HG02973 (cell line): ENCODE measurements around the gene B4GALT2.
A peak's percentile ranks its signal among the peaks of the same experiment; 100 is the strongest.

ENCODE experiments used
- ATAC-seq: cut with Tn5 transposase; IDR thresholded peaks from one replicate; pipeline ENCODE4 v1.9.1; 2021; ENCODE audit warnings: moderate library complexity; ENCODE audit not compliant: unreplicated experiment

Gene B4GALT2

DNA sequence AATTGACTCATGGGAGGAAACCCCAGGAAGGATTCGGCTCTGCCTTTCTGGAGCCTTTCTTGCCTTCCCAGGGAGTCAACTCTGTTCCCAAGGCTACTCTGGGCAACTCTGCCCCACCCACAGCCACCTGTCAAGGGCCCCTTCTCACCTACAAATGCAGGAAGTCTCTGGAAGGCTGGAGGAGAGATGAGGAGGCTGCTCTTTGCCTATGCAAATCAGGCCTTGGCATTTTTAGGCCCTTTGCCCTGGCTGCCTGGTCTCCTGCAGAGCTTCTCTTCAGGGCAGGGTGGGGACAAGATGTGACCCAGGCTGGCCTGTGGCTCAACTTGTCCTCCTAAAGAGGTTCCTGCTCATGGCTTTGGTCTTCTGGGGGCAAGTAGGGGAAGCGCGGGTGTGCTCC lies 46.8 kb downstream of the B4GALT2 start:
- ATAC-seq = no peak

DNA sequence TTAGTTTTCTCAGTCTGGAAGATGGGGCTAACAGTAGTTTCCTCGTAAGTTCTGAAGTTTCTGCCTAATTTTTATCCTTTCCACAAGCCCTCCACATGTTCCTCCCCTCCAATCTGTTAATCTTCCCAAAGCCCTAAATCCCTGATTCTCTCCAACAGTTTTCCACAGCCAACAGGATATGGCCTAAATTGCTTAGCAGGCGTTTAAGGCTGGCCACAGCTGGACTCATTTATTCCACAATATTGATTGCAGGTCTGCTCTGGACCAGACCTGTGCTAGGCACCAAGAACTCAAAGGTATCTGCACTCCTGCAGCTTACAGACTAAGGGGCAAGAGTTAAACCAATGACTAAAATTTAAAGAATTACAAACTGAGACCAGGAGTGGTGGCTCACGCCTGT lies 48.3 kb downstream of the B4GALT2 start:
- no peak for ATAC-seq

DNA sequence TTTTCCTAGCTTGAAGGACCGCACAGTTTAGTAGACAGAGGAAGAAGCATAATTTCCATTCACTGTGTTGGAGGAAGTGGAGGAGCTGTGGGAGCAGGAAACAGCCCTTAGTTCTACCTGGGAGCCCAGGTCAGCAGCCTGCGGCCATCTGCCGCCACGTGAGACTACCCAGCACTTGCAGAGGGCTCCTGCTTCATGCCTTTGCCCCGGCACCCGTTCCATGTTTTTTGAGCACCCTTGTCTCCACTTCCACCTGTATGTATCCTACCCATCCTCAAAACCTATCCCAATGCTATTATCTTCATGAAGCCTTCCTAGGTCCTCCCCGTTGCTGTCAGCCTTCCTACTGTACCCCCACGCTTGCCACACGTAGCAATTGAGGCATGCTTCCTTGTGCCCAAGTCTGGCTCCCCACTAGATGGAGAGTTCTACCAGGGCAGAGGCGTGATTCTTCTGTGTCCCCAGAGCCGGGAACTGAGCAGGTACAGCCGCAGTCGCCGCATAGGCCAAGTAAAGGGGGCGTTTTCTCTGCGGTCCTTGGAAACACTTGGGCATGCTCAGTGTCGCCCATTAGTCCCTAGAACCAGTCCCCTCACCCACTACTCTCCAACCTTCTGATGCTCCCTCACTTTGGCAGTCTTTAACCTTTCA lies 50.4 kb downstream of the B4GALT2 start:
- ATAC-seq = peak; percentile 13

DNA sequence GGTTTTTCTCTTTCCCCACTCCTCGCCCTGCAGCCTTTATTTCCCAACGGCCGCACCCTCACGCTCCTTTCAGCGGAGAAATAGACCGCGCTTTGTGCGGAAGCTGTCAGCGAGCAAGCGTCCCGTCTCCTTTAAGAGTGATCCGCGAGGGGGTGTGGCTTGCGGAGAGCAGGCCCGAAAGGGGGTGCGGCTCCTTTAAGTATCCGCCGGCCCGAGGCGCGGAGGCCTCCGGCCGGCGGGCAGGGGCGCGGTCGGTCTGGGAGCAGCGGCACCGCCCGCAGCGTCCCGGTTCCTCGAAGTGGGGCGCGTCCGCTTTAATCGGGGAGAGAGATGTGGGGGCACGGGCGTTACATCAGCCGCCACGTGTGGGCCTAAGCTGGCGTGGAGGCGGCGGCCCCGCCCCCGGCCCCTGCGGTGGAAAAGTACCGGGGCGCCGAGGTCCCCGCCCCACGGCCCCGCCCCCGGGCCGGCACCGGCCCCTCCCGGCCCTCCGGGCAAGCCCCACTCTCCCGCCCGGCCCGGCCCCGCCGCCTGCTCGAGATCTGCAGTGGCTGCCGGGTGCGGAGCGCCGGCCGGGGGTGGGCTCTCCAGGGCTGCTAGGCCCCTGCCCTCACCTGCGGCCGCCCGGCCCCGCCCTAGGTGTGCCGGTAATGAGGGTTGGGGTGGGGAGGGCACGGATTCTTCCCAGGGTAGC lies 51.0 kb downstream of the B4GALT2 start:
- peak; percentile 84 for ATAC-seq

DNA sequence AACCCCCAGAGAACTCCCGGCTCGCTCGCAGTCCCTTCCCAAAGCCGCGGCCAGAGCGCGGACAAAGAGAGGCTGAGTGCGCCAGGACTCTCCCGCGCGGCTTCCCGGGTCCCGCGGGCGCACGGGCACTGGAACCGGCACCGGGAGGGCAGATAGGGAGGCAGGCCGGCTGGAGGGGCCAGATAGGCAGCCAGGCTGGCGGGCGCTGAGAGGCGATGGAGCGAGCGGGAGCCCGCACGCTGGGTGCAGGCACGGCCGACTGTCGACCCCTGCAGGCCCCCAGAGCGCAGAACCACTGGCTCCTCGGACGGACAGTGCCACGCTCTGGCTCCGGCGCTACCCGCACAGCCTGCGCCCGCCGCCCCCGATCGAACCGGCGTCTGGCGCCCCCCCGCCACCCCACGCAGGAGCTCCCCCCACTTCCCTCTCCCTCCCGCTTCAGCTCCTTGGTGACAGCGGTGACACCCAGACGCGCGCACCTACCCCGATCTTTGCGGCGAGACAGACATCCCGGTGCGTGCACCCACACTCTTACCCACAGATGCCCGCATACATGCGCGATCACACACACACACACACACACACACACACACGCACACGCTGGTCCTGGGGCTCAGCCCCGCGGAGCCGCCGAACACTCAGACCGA lies 51.7 kb downstream of the B4GALT2 start:
- ATAC-seq = peak; percentile 20

DNA sequence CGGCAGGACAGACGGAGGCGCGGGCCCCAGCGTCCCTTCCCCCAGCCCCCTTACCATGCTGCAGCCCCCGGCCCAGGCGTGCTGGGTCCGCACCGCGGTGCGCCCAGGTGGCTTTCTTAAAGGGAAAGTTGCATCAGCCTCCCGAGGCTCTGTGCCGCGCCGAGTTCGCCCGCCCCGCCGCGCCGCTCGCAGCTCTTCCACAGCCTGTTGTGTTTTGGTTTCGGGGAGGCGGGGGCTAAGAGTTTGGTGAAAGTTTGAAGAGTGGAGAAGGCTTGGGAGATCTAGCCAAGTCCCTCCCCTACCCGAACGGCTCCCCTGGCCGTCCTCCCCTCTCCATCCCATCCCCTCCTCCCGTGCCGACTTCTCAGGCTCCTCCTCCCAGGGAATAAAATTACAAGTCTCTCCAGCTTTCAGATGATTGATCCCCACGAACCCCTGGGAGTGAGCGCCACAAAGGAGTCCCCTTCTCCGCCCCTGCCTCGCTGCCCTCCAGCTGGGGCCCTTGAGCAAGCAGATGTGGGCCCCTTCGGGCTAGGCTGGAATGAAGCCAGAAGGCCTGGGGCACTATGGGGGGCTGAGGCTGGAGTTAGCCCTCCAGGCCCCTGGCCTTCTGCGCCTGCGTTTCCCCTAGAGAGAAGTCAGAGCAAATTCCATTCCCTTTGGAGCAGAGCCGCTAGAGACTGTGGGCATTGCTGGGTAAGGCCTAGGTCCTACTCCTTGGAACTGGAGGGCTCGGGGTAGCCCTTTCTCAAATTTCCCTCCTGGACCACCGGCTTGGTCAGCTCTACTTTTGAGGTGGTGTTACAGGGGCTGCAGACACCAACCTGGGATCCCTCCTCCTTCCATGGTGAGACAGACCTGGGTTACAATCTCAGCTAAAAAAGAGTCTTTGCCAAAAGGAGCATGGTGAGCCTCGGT lies 52.5 kb downstream of the B4GALT2 start, which contains the start of gene SLC6A9:
TSS of gene SLC6A9 (minus strand) at position 211 of the 918 bp plus-strand sequence. CDS start 7,185 bp downstream, outside the sequence.
- no peak for ATAC-seq

DNA sequence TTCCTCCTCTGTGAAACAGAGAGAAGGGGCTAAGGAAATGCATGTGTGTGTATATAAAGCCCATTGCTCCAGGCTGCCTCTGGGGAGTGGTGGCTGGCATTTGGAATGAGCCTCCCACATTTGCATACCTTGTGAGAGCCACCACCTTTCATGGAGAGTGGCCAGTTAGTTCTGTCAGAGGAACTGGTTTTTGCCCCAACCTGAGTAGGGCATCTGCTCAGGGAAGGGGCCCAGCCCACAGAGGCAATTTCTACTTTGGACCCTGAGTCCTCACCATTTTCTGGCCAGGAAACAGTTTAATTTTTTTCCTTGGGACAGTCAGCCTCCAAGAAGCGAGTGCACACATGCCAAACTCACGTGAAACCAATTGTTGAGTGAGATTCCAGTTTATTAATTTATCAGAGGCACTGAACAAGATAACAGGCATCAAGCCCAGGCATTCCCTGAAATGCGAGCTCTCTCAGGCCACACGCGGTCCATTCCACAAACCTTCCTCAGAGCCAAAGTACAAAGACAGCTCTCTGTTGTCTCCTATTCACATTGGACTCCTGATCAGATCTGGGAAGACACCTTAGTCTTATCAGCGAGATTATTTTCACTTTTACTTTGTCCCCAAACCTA lies 53.3 kb downstream of the B4GALT2 start:
- ATAC-seq = no peak

DNA sequence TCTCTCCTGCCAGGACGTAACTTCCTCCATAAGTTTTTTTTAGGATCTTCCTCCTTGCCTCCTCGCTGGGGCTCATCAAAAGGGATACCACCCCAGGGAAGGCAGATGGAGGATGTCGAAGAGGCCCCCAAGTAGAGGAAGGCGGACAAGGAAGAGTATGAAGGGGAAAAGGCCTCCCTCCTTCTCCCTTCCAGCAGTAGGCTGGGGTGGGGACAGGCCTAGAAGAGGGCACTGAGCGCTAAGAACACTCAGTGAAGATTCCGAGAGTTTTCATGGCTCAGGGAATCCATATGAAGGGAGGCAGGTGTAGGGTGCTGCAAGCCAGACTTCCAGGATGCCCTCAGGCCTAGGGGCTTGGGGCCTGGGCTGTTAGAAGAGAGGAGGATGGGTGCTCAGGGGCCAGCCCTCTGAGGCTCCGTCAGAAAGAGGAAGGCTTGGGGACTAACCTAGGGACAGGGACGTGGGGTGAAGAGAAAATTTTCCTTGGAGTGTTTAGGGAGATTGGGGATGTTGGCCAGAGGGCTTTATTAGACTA lies 54.1 kb downstream of the B4GALT2 start:
- no peak for ATAC-seq

DNA sequence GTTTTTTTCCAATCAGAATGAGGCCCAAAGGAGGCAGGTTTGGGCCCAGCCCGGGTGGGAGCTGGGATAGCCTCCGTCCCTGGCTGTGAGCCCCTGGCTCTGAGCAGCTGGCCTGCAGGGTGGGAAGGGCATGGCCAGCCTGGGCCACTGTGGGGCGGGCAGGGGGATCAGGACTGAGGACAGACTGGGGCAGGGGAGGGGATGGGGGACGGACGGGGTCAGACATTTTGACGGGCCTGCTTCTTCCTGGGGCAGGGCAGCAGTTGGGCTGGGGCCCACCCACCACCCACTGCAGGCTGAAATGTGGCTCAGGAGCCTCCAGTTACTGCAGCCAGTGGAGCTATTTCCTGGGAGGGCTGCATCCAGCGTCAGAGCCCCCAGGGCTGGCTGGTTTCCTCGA lies 54.7 kb downstream of the B4GALT2 start:
- ATAC-seq = no peak

DNA sequence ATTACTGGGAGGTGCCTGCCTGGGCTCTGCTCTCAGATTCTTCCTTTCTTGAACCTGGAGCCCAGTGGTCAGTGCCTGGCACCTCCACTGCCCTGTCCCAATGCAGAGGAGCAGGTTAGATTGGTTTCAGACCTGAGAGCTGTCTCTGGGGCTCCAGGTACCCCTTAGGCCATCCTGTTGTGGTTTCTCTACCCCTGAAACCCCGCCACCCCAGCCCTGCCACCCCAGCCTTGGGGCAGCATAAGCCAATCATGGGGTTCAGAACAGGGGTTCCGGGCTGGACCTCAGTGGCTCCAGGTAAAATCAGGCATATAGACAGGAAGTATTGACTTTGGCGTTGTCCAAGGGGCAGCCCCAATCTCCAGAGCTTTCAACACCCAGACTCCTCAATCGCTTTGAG lies 55.4 kb downstream of the B4GALT2 start:
- ATAC-seq = no peak

DNA sequence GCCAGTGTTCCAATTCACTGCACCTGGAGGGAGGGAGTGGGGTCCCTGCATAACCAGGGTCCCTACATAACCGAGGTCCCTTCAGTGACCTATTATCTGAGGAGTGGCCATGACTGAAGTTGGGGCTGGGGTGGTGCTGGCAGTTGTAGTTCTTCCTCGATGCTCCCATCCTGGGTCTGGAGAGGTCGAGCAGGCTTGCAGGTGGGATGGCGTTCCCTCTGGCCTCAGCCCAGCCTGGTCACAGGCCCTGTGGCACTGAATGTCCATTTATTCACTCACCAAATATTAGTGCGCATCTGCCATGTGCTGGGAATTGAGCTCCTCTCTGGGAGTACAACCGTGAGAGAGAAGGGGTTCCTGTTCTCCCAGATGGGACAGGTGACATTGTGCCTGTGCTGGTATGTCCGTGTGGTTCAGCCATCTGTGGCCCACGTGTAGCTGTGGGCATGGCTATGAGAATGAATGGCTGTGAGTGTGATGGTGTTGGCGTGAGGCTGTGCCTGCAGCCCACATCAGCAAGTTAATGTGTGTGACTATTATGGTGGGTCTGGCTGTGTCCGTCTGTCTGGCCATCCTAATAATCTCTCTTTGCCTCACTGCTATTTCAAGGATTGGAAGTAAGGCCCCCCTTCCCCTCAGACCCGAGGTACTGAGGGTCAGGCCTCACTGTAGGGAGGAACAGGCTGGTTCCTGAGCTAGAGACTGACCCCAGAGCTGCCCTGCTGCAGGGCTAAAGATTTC lies 56.1 kb downstream of the B4GALT2 start:
- ATAC-seq = no peak

DNA sequence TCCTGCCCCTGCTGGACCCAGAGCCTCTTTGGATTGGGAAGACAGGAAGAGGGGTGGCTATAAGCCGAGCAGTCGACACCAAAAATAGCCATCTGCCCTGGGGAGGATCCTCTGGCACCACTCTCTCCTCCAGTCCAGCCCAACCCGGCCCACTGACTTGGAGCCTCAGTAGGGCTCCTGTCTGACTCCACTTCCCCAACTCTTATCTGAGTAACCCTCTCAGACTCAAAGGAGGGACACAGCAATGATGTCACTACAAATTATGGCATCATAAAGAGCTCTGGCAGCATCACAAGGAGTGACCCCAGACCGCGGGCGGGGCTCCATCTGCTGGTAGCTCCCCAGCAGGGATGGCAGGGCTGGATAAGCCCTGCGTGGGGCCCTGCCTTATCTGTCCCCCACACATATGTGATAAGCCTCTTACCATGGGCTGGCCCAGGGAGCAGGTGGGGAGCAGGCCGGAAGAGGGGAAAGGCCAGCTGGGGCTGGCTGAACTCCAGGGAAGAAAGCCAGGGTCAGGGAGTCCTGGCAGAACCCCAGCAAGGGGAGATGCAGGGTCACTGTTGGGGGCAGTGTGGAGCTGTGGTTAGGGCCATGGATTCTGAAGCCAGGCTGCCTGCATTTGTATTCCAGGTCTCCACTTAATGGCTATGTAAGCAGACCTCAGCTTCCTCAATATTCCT lies 56.9 kb downstream of the B4GALT2 start:
- no peak for ATAC-seq

DNA sequence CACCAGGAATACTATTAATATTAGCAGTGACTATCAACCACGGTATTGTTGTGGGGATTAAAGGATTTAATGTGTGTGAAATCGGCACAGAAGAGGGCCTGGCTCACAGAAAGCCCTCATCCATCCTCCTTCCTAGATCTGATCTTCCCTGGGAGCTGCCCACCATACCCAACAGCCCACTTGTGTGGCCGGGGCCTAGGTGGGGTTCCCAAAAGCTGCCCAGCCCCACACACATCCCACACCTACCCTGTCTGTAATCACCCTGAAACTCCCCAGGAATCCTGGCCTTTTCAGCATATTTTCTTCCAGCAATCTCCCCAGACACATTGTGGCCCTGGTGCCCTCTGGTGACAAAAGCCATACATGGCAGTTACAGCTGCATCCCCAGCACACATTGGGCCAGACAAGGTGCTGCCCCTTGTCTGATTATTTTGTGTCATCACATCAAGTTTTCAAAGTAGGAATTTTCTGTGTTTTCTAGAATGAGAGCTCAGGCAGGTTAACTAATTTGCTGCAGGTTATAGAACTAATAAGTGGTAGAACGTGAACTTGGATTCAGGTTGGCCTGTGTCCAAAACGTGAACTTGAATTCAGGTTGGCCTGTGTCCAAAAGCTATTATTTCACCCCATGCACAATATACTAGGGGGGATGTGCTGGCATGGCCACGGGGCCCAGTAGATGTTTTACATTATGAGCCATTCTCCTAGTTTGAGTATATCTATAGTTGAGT lies 57.6 kb downstream of the B4GALT2 start:
- no peak for ATAC-seq

DNA sequence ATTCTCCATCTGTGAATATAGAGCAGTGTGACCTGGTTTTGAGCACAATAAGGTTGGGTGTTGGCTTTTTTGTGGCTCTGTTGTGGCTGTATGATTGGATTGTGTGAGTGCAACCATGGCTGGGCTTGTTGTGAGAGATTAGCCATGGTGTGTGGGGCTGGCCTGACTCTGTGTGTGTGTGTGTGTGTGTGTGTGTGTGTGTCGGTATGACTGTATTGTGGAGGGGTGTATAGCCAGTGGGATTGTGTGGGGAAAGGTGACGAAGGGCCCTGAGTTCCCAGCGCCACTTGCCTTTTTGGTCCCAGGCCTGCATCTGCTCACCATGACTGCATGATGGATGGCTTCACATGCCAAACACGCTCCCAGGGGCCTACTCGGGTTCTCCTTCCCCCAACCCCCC lies 58.1 kb downstream of the B4GALT2 start:
- ATAC-seq = no peak

DNA sequence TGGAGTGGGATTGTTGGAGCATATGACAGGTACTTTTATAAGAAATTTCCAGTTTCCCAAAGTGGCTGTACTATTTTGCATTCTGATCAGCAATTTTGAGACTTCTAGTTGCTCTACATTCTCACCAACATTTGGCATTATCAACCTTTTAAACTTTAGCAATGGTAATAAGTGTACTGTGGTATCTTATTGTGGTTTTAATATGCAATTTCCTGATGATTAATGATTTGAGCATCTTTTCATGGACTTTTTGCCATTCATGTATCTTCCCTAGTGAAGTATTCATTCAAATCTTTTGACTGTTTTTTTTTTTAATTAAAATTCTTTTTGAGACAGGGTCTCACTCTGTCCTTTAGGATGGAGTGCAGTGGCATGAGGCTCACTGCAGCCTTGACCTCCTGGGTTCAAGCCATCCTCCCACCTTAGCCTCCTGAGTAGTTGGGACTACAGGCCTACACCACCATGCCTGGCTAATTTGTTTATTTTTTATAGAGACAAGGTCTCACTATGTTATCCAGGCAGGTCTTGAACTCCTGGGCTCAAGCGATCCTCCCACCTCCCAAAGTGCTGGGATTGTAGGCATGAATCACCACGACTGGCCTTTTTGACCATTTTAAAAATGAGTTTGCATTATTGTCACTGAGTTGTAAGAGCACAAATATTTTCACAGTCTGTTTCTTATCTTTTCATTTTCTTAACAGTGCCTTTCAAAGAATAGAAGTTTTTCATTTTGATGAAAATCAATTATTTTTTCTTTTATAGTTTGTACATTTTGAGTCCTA lies 60.1 kb downstream of the B4GALT2 start:
- no peak for ATAC-seq

DNA sequence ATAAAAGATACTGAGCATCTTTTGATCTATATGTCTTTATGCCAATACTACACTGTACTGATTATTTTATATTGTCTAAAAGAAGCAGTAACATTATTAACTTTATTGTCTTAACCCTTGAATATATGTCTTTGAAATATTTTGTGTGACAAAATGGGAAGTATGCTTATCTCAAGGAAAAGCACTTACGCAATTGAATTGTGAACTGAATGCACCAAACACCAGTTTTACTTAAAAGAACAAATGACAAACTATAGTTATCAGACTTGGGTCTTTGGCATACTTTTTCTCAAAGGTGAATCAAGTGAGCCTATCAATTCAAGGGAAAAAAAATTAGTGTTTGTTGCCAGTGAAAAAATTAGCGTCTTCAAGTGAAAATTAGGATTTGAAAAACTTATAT lies 61.4 kb downstream of the B4GALT2 start:
- ATAC-seq = no peak
